Gastrocnemius medialis (tissue), 4 donors: ENCODE measurements around the gene GFER.

Experiments
- POLR2A ChIP-seq, 2 donors: fragments of 450-650 bp; IDR thresholded peaks; one replicate each; pipeline ENCODE4 v1.6.1; 2017; ENCODE audit warnings: antibody characterized with exemption in 2 of 2, mild to moderate bottlenecking in 2 of 2, moderate library complexity in 2 of 2
- TF ChIP-seq, protein P1 (sequence below), 5 experiments: fragments of 450-650 bp in 3 of 5; fragments of 200-600 bp in 2 of 5; sonication (generic) in 2 of 5; IDR thresholded peaks in 4 of 5; conservative IDR thresholded peaks in 1 of 5; 1 replicate in 4 of 5; 2 replicates in 1 of 5; pipeline ENCODE4 v1.5.1; 2016 to 2019; ENCODE audit warnings: antibody characterized with exemption in 5 of 5, mild to moderate bottlenecking in 3 of 5, moderate library complexity in 3 of 5

- TF ChIP-seq, protein P1, sequence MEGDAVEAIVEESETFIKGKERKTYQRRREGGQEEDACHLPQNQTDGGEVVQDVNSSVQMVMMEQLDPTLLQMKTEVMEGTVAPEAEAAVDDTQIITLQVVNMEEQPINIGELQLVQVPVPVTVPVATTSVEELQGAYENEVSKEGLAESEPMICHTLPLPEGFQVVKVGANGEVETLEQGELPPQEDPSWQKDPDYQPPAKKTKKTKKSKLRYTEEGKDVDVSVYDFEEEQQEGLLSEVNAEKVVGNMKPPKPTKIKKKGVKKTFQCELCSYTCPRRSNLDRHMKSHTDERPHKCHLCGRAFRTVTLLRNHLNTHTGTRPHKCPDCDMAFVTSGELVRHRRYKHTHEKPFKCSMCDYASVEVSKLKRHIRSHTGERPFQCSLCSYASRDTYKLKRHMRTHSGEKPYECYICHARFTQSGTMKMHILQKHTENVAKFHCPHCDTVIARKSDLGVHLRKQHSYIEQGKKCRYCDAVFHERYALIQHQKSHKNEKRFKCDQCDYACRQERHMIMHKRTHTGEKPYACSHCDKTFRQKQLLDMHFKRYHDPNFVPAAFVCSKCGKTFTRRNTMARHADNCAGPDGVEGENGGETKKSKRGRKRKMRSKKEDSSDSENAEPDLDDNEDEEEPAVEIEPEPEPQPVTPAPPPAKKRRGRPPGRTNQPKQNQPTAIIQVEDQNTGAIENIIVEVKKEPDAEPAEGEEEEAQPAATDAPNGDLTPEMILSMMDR (IDR thresholded peaks at IDR 0.05 in 4 of 5, conservative IDR thresholded peaks at IDR 0.05 in 1 of 5), result no peak
- TF ChIP-seq POLR2A (IDR thresholded peaks at IDR 0.05), result peak in 1 of 2 donors; percentile 20
Observed at GRCh38 chr16:1938316-1938715, 45.7 kb upstream of the GFER start.
